K562 (cell line): ENCODE measurements around the gene ST3GAL3. TPM values are rescaled to one million over a fixed set of nuclear protein-coding genes. Genes with fewer than 3 reads are reported as not detected.

Experiments
- CBFA2T2 ChIP-seq: fragments of 450-650 bp; conservative IDR thresholded peaks from 2 replicates; pipeline ENCODE4 v1.6.1; 2017; ENCODE audit warnings: mild to moderate bottlenecking
- CCNT2 ChIP-seq: IDR thresholded peaks from 2 replicates; pipeline ENCODE4 v1.6.1; 2011; ENCODE audit warnings: borderline replicate concordance, low read depth, mild to moderate bottlenecking, moderate library complexity, mixed read lengths, low read length; ENCODE audit not compliant: insufficient read length; ENCODE audit errors: extremely low read depth
- CXXC5 ChIP-seq: fragments of 250-450 bp; sonication (Bioruptor Pico); IDR thresholded peaks from 2 replicates; pipeline ENCODE4 v1.8.0; 2022; ENCODE audit warnings: inconsistent platforms, mild to moderate bottlenecking, moderate library complexity
- DNMT1 ChIP-seq: fragments of 450-650 bp; IDR thresholded peaks from 2 replicates; pipeline ENCODE4 v1.6.1; 2016; ENCODE audit warnings: antibody characterized with exemption, mild to moderate bottlenecking
- E2F6 ChIP-seq, 2 experiments: IDR thresholded peaks; 2 replicates each; pipeline ENCODE4 v1.6.1; 2011; ENCODE audit warnings: borderline replicate concordance in 1 of 2, control low read depth in 1 of 2, low read depth in 1 of 2, low read length in 1 of 2, mild to moderate bottlenecking in 1 of 2, mixed read lengths in 1 of 2, moderate library complexity in 1 of 2; ENCODE audit not compliant: insufficient read depth in 1 of 2, insufficient read length in 1 of 2, poor library complexity in 1 of 2, severe bottlenecking in 1 of 2; ENCODE audit errors: extremely low read depth in 1 of 2
- FOSL1 ChIP-seq: fragments of 200-800 bp; sonication (Bioruptor generic); conservative IDR thresholded peaks from 2 replicates; pipeline ENCODE4 v1.6.1; 2016; ENCODE audit warnings: missing genetic modification characterization, missing compliant biosample characterization
- HCFC1 ChIP-seq: IDR thresholded peaks from 2 replicates; pipeline ENCODE4 v1.6.1; 2012; ENCODE audit warnings: low read depth, low read length, improper control_type of control experiment
- KDM2B ChIP-seq: fragments of 250-450 bp; sonication (Bioruptor Pico); IDR thresholded peaks from 2 replicates; pipeline ENCODE4 v1.8.0; 2021; ENCODE audit warnings: mild to moderate bottlenecking, moderate library complexity
- KDM5B ChIP-seq: fragments of 200-600 bp; sonication (generic); IDR thresholded peaks from 2 replicates; pipeline ENCODE4 v1.6.1; 2012; ENCODE audit warnings: low read depth, mild to moderate bottlenecking, moderate library complexity, low read length, control low read depth, inconsistent platforms; ENCODE audit not compliant: insufficient replicate concordance
- MBD2 ChIP-seq: sonication (generic); IDR thresholded peaks from 2 replicates; pipeline ENCODE4 v1.6.1; 2016; ENCODE audit warnings: low read depth, borderline replicate concordance
- NFE2 ChIP-seq: IDR thresholded peaks from 2 replicates; pipeline ENCODE4 v1.6.1; 2014; ENCODE audit warnings: antibody characterized with exemption, low read depth
- PHF21A ChIP-seq: fragments of 450-650 bp; IDR thresholded peaks from 2 replicates; pipeline ENCODE4 v1.6.1; 2017; ENCODE audit warnings: low read depth, borderline replicate concordance
- PML ChIP-seq: IDR thresholded peaks from 2 replicates; pipeline ENCODE4 v1.6.1; 2012; ENCODE audit warnings: low read length, inconsistent platforms
- POLR2A ChIP-seq: fragments of 450-650 bp; conservative IDR thresholded peaks from 2 replicates; pipeline ENCODE4 v1.6.1; 2016
- RB1 ChIP-seq: fragments of 450-650 bp; IDR thresholded peaks from 2 replicates; pipeline ENCODE4 v1.6.1; 2017; ENCODE audit warnings: low read depth, mild to moderate bottlenecking
- RBBP5 ChIP-seq: fragments of 200-600 bp; sonication (generic); IDR thresholded peaks from 2 replicates; pipeline ENCODE4 v1.6.1; 2012; ENCODE audit warnings: borderline replicate concordance, mild to moderate bottlenecking, low read length, control low read depth, inconsistent platforms; ENCODE audit not compliant: insufficient read depth, poor library complexity, severe bottlenecking
- RBM17 ChIP-seq: fragments of 200-400 bp; formaldehyde crosslinking; IDR thresholded peaks from 2 replicates; pipeline ENCODE4 v1.6.1; 2017; ENCODE audit warnings: low read depth, mild to moderate bottlenecking, low read length, borderline replicate concordance
- RFX7 ChIP-seq: fragments of 250-450 bp; sonication (Bioruptor Pico); IDR thresholded peaks from 2 replicates; pipeline ENCODE4 v1.5.1; 2021; ENCODE audit warnings: mild to moderate bottlenecking
- SAFB ChIP-seq: fragments of 200-400 bp; formaldehyde crosslinking; IDR thresholded peaks from 2 replicates; pipeline ENCODE4 v1.6.1; 2017; ENCODE audit warnings: low read depth, low read length, borderline replicate concordance
- SAP30 ChIP-seq: fragments of 200-600 bp; sonication (generic); IDR thresholded peaks from 2 replicates; pipeline ENCODE4 v1.6.1; 2012; ENCODE audit warnings: borderline replicate concordance, low read depth, mild to moderate bottlenecking, moderate library complexity, low read length, control low read depth, inconsistent platforms; ENCODE audit not compliant: insufficient read depth, poor library complexity, severe bottlenecking
- SUPT5H ChIP-seq: fragments of 450-650 bp; IDR thresholded peaks from 2 replicates; pipeline ENCODE4 v1.6.1; 2016
- UBTF ChIP-seq, 2 experiments: IDR thresholded peaks; 2 replicates each; pipeline ENCODE4 v1.6.1; 2012; ENCODE audit warnings: improper control_type of control experiment in 2 of 2, low read depth in 2 of 2, low read length in 2 of 2, borderline replicate concordance in 1 of 2
- ZNF197 ChIP-seq: fragments of 200-800 bp; sonication (Bioruptor generic); IDR thresholded peaks from 2 replicates; pipeline ENCODE4 v1.6.1; 2016; ENCODE audit warnings: low read depth, missing genetic modification characterization, missing compliant biosample characterization
- ZNF239 ChIP-seq: fragments of 250-450 bp; sonication (Bioruptor Pico); IDR thresholded peaks from 2 replicates; pipeline ENCODE4 v1.4.0; 2020; ENCODE audit warnings: mild to moderate bottlenecking
- ZNF766 ChIP-seq: fragments of 200-800 bp; sonication (Bioruptor generic); conservative IDR thresholded peaks from 2 replicates; pipeline ENCODE4 v1.6.1; 2016; ENCODE audit warnings: missing genetic modification characterization, missing compliant biosample characterization
- polyA plus RNA-seq, 8 experiments: library from polyadenylated mRNA; depleted of rRNA in 4 of 8; stranded (reverse) in 5 of 8; unstranded in 3 of 8; fragments of >200 nt; fragmentation: Nextera tagmentation in 2 of 8; fragmentation: Illumina TruSeq in 1 of 8; extraction: Ambion mirVana in 2 of 8; extraction: Trizol in 1 of 8; gene quantifications; 2 replicates each; pipeline versions ENCODE4 v1.2.1 to v1.2.3, GENCODE V29; 2011 to 2014; ENCODE audit warnings: inconsistent platforms in 1 of 8, missing spikeins in 1 of 8
- total RNA-seq, 7 experiments: library from RNA; depleted of rRNA in 6 of 7; stranded (reverse); fragments of >200 nt in 6 of 7; fragmentation: Illumina TruSeq in 2 of 7; extraction: Trizol in 2 of 7; gene quantifications; 2 replicates each; pipeline versions ENCODE4 v1.2.1 to v1.2.3, GENCODE V29; 2011 to 2021; ENCODE audit warnings: low replicate concordance in 1 of 7

Gene ST3GAL3
- total and polyA plus RNA-seq, 9 of the 15 experiments (the other 6 are each of a cell fraction or from before 2014, with no cell fraction given), result 1.2 to 18.9 (median 11.0) TPM

GRCh38 chr1:43978551-43979260 lies 271.4 kb downstream of the ST3GAL3 start, which contains the start of gene B4GALT2 (continued):
- TF ChIP-seq UBTF (IDR thresholded peaks at IDR 0.05; ENCODE audit: borderline replicate concordance in 1 of 2, low read depth in 2 of 2, low read length in 2 of 2) (0 out of 4 replicates have a peak, but pooled peaks have one; percentile 1 to 46), SUPT5H (peak; percentile 58; the same call in 1 of the 2 replicates), E2F6 (IDR thresholded peaks at IDR 0.05; ENCODE audit: borderline replicate concordance in 1 of 2, extremely low read depth in 1 of 2, insufficient read depth in 1 of 2, insufficient read length in 1 of 2, low read depth in 1 of 2, low read length in 1 of 2, poor library complexity in 1 of 2, severe bottlenecking in 1 of 2) (peak; percentile 27 to 59), KDM5B (peak; percentile 49), DNMT1 (peak; percentile 55; the same call in 1 of the 2 replicates), NFE2 (no peak), MBD2 (0 out of 2 replicates have a peak, but pooled peaks have one; percentile 40), CXXC5 (peak; percentile 8), PHF21A (peak; percentile 57; the same call in 1 of the 2 replicates), SAP30 (peak; percentile 54), ZNF197 (CRISPR knock-in tag) (peak; percentile 59; the same call in 1 of the 2 replicates), SAFB (no peak), ZNF239 (CRISPR knock-in tag) (no peak), POLR2A (peak; percentile 58), PML (0 out of 2 replicates have a peak, but pooled peaks have one; percentile 30), ZNF766 (CRISPR knock-in tag) (peak; percentile 84), RBBP5 (peak; percentile 12), RBM17 (no peak), RFX7 (CRISPR knock-in tag) (no peak), CBFA2T2 (0 out of 2 replicates have a peak, but pooled peaks have one; percentile 6), KDM2B (peak; percentile 93), RB1 (peak; percentile 76), HCFC1 (0 out of 2 replicates have a peak, but pooled peaks have one; percentile 7), CCNT2 (peak; percentile 7), FOSL1 (tag) (peak; percentile 55; the same call in 1 of the 2 replicates)
